GM12878 (cell line): ENCODE data around the gene B3GALT4. TPM values are rescaled to one million over a fixed set of nuclear protein-coding genes. Genes with fewer than 3 reads are reported as not detected.

ENCODE experiments used
- BCL3 ChIP-seq: IDR thresholded peaks from 2 replicates; pipeline ENCODE4 v1.6.1; 2011; ENCODE audit warnings: borderline replicate concordance, low read depth, mild to moderate bottlenecking, moderate library complexity, low read length; ENCODE audit not compliant: insufficient read depth, poor library complexity, severe bottlenecking
- CHD2 ChIP-seq: IDR thresholded peaks from 2 replicates; pipeline ENCODE4 v1.6.1; 2011; ENCODE audit warnings: low read depth, low read length, improper control_type of control experiment, borderline replicate concordance
- CTCF ChIP-seq, 3 experiments: IDR thresholded peaks in 2 of 3; conservative IDR thresholded peaks in 1 of 3; 2 replicates each; pipeline ENCODE4 v1.5.1; 2011; ENCODE audit warnings: low read depth in 3 of 3, low read length in 3 of 3, mild to moderate bottlenecking in 3 of 3, control low read depth in 2 of 3, moderate library complexity in 2 of 3, inconsistent platforms in 1 of 3, mixed read lengths in 1 of 3; ENCODE audit not compliant: control insufficient read depth in 2 of 3, insufficient read depth in 1 of 3; ENCODE audit errors: extremely low read depth in 1 of 3
- ELK1 ChIP-seq: IDR thresholded peaks from 2 replicates; pipeline ENCODE4 v1.6.1; 2012; ENCODE audit warnings: low read depth, low read length, improper control_type of control experiment
- LARP7 ChIP-seq: fragments of 450-650 bp; IDR thresholded peaks from 2 replicates; pipeline ENCODE4 v1.6.1; 2017; ENCODE audit warnings: mild to moderate bottlenecking
- MAX ChIP-seq: IDR thresholded peaks from 2 replicates; pipeline ENCODE4 v1.6.1; 2012; ENCODE audit warnings: low read depth, low read length, improper control_type of control experiment
- MTA3 ChIP-seq: IDR thresholded peaks from 2 replicates; pipeline ENCODE4 v1.6.1; 2012; ENCODE audit warnings: low read length, inconsistent platforms, borderline replicate concordance
- NFIC ChIP-seq: IDR thresholded peaks from 2 replicates; pipeline ENCODE4 v1.6.1; 2012; ENCODE audit warnings: low read depth, mild to moderate bottlenecking, inconsistent platforms, low read length, moderate library complexity
- NFYA ChIP-seq: IDR thresholded peaks from 2 replicates; pipeline ENCODE4 v1.6.1; 2011; ENCODE audit warnings: low read depth, mild to moderate bottlenecking, low read length, improper control_type of control experiment, borderline replicate concordance
- NR2C1 ChIP-seq: fragments of 450-650 bp; IDR thresholded peaks from 2 replicates; pipeline ENCODE4 v1.6.1; 2017; ENCODE audit warnings: antibody characterized with exemption, mild to moderate bottlenecking, moderate library complexity
- NR2C2 ChIP-seq: IDR thresholded peaks from 2 replicates; pipeline ENCODE4 v1.6.1; 2011; ENCODE audit warnings: borderline replicate concordance, low read depth; ENCODE audit not compliant: control insufficient read depth, insufficient read length
- RELB ChIP-seq: fragments of 450-650 bp; IDR thresholded peaks from 2 replicates; pipeline ENCODE4 v1.6.1; 2017; ENCODE audit warnings: low read depth, mild to moderate bottlenecking, moderate library complexity
- RUNX3 ChIP-seq: IDR thresholded peaks from 2 replicates; pipeline ENCODE4 v1.6.1; 2012; ENCODE audit warnings: low read length, inconsistent platforms
- SIX5 ChIP-seq: IDR thresholded peaks from 2 replicates; pipeline ENCODE4 v1.6.1; 2011; ENCODE audit warnings: mild to moderate bottlenecking, low read depth, low read length, moderate library complexity; ENCODE audit not compliant: severe bottlenecking
- SP1 ChIP-seq: IDR thresholded peaks from one replicate; pipeline ENCODE4 v1.6.1; 2011; ENCODE audit warnings: low read depth, low read length
- SUPT20H ChIP-seq: IDR thresholded peaks from 2 replicates; pipeline ENCODE4 v1.6.1; 2011; ENCODE audit warnings: low read depth, mild to moderate bottlenecking, low read length, moderate library complexity, borderline replicate concordance; ENCODE audit not compliant: control insufficient read depth
- USF2 ChIP-seq: IDR thresholded peaks from 2 replicates; pipeline ENCODE4 v1.6.1; 2011; ENCODE audit warnings: low read depth, low read length, improper control_type of control experiment, borderline replicate concordance
- YBX1 ChIP-seq: fragments of 450-650 bp; IDR thresholded peaks from 2 replicates; pipeline ENCODE4 v1.6.1; 2016; ENCODE audit warnings: antibody characterized with exemption
- ZBED1 ChIP-seq: IDR thresholded peaks from 2 replicates; pipeline ENCODE4 v1.6.1; 2016; ENCODE audit warnings: borderline replicate concordance
- ZNF207 ChIP-seq: fragments of 450-650 bp; IDR thresholded peaks from 2 replicates; pipeline ENCODE4 v1.6.1; 2014; ENCODE audit warnings: antibody characterized with exemption, mild to moderate bottlenecking, borderline replicate concordance
- ZNF274 ChIP-seq: IDR thresholded peaks from one replicate; pipeline ENCODE4 v1.8.0; 2011; ENCODE audit not compliant: insufficient read length, insufficient read depth
- ZNF384 ChIP-seq: IDR thresholded peaks from 2 replicates; pipeline ENCODE4 v1.6.1; 2012; ENCODE audit warnings: low read depth, mild to moderate bottlenecking, low read length, improper control_type of control experiment, borderline replicate concordance
- polyA plus RNA-seq, 11 experiments: library from polyadenylated mRNA; depleted of rRNA in 4 of 11; unstranded in 6 of 11; stranded (reverse) in 5 of 11; fragments of >200 nt; fragmentation: Nextera tagmentation in 4 of 11; fragmentation: Illumina TruSeq in 1 of 11; extraction: Ambion mirVana in 4 of 11; extraction: Trizol in 1 of 11; gene quantifications; 1 replicate in 1 of 11; 2 replicates in 10 of 11; pipeline versions ENCODE4 v1.2.1 to v1.2.3, GENCODE V29; 2011 to 2016; ENCODE audit warnings: inconsistent platforms in 2 of 11, missing spikeins in 2 of 11, low read depth in 1 of 11
- total RNA-seq, 4 experiments: library from RNA; depleted of rRNA in 3 of 4; stranded (reverse); fragments of >200 nt in 3 of 4; fragmentation: Illumina TruSeq in 1 of 4; extraction: Trizol in 1 of 4; gene quantifications; 2 replicates each; pipeline versions ENCODE4 v1.2.1 to v1.2.3, GENCODE V29; 2013 to 2021

The B3GALT4 gene
- total and polyA plus RNA-seq, 10 of the 15 experiments (the other 5 are each of a cell fraction or from before 2014, with no cell fraction given) = 0.27 to 8.2 (median 2.6) TPM

GRCh38 chr6:33248932-33249731 lies 27.8 kb upstream of the B3GALT4 start (continued):
- TF ChIP-seq NR2C1 (no peak), SUPT20H (no peak), YBX1 (no peak), NR2C2 (no peak), SP1 (peak; percentile 87), RUNX3 (no peak; the same call in 1 of the 2 replicates), NFIC (no peak; the same call in 1 of the 2 replicates), NFYA (peak; percentile 6; the same call in 1 of the 2 replicates), ZNF384 (no peak), CHD2 (peak; percentile 74), ELK1 (peak; percentile 50; the same call in 1 of the 2 replicates), MTA3 (no peak), SIX5 (no peak), LARP7 (no peak; the same call in 1 of the 2 replicates), ZNF274 (no peak), ZBED1 (no peak), BCL3 (peak; percentile 26), USF2 (no peak), CTCF (IDR thresholded peaks at IDR 0.05 in 2 of 3, conservative IDR thresholded peaks at IDR 0.05 in 1 of 3; ENCODE audit: control insufficient read depth in 2 of 3, extremely low read depth in 1 of 3, insufficient read depth in 1 of 3, low read depth in 3 of 3, low read length in 3 of 3) (peak in 2 of 3 experiments; percentile 7 to 28; a peak in 2 of 6 replicates), ZNF207 (no peak), RELB (peak; percentile 7; the same call in 1 of the 2 replicates), MAX (peak; percentile 42)
